HL-60 (cell line): ENCODE data around the gene TYROBP.

Source experiments
- DNase-seq, 2 experiments: peaks; one replicate each; pipeline ENCODE4 v3.0.0-alpha.2; 2010 to 2020; ENCODE audit warnings: low read depth in 1 of 2, low spot score in 1 of 2
- H3K27ac ChIP-seq: fragments of 250-450 bp; sonication (Bioruptor Pico); replicated peaks from 2 replicates; pipeline ENCODE4 v1.5.1; 2020; ENCODE audit warnings: mild to moderate bottlenecking, moderate library complexity
- H3K27me3 ChIP-seq: fragments of 250-450 bp; sonication (Bioruptor Pico); 2 replicates; pipeline ENCODE4 v1.5.1; 2021; ENCODE audit warnings: mild to moderate bottlenecking, moderate library complexity; ENCODE audit not compliant: insufficient read depth, poor library complexity, severe bottlenecking
- H3K4me3 ChIP-seq: replicated peaks from 2 replicates; pipeline ENCODE4 v1.5.1; 2011; ENCODE audit warnings: mild to moderate bottlenecking, control low read depth, low read length; ENCODE audit not compliant: insufficient read depth
- CTCF ChIP-seq: IDR thresholded peaks from one replicate; pipeline ENCODE4 v1.5.1; 2011; ENCODE audit warnings: low read length, control low read depth, inconsistent platforms; ENCODE audit not compliant: insufficient read depth
- GABPA ChIP-seq: IDR thresholded peaks from 2 replicates; pipeline ENCODE4 v1.6.1; 2012; ENCODE audit warnings: low read depth
- POLR2AphosphoS5 ChIP-seq: IDR thresholded peaks from 2 replicates; pipeline ENCODE4 v1.6.1; 2012; ENCODE audit warnings: low read depth
- REST ChIP-seq: IDR thresholded peaks from 2 replicates; pipeline ENCODE4 v1.6.1; 2012; ENCODE audit warnings: low read depth; ENCODE audit not compliant: insufficient replicate concordance
- SPI1 ChIP-seq: IDR thresholded peaks from 2 replicates; pipeline ENCODE4 v1.6.1; 2012; ENCODE audit warnings: low read depth, mild to moderate bottlenecking, borderline replicate concordance

The TYROBP gene

GRCh38 chr19:35940078-35940775 is 32.1 kb upstream of the TYROBP start:
- H3K27ac ChIP-seq, result no peak overlapping the region
- DNase-seq, result no peak
- peaks cover 19% of the 10 kb centered on the region for H3K27me3 ChIP-seq
- TF ChIP-seq CTCF, result no peak
- no peak for TF ChIP-seq GABPA
- TF ChIP-seq POLR2AphosphoS5, result no peak
- no peak for TF ChIP-seq REST
- no peak for TF ChIP-seq SPI1
- no peak overlapping the region for H3K4me3 ChIP-seq

GRCh38 chr19:35939307-35940077 is 31.4 kb upstream of the TYROBP start:
- Histone ChIP-seq H3K27me3 (peaks cover 19% of the 10 kb centered on the region), H3K4me3 (no peak overlapping the region), H3K27ac (no peak overlapping the region)
- DNase-seq, result no peak
- TF ChIP-seq SPI1, result no peak
- no peak for TF ChIP-seq CTCF
- TF ChIP-seq GABPA, result no peak
- no peak for TF ChIP-seq REST
- no peak for TF ChIP-seq POLR2AphosphoS5

- Histone ChIP-seq H3K4me3 (no peak overlapping the region), H3K27ac (no peak overlapping the region), H3K27me3 (peaks cover 19% of the 10 kb centered on the region)
- TF ChIP-seq POLR2AphosphoS5 (no peak), CTCF (no peak), GABPA (no peak), REST (no peak), SPI1 (no peak)
- no peak for DNase-seq
These were observed 30.5 kb upstream of the TYROBP start for GRCh38 chr19:35938282-35939224.
